Colon (tissue), 2 donors: ENCODE data around the gene CPNE2.
A peak's percentile ranks its signal among the peaks of the same experiment; 100 is the strongest.
"Not testable (repeated sequence)": the region's sequence is repeated elsewhere in the genome, so short reads cannot be mapped to it uniquely, and the experiment has no call there.

Experiments used
- FAIRE-seq: peaks from 2 replicates; lab custom pipeline; 2012; peaks lifted over from hg19 to GRCh38; lab: Jason Lieb, UNC
- donor health status: control.
- donor health status: control.

The CPNE2 gene

DNA sequence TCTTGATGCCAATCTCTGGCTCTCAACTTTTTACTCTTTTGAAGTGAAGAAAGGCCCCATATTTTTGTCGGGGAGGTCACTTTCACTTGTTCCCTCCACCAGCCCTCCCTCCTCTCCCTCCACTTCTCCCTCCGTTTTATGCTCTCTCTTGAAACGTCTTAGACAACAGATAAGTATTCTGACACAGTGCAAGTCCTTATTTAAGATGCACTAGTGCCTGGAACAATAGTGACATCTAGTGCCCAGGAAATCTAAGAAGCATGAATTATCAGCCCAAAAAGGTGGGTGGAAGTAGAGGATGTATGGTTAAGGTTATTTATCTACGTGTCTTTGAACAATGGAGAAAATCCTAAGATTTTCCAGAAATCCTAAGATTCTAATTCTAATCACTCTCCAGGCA, 75.6 kb downstream of the CPNE2 start:
- no peak for FAIRE-seq

DNA sequence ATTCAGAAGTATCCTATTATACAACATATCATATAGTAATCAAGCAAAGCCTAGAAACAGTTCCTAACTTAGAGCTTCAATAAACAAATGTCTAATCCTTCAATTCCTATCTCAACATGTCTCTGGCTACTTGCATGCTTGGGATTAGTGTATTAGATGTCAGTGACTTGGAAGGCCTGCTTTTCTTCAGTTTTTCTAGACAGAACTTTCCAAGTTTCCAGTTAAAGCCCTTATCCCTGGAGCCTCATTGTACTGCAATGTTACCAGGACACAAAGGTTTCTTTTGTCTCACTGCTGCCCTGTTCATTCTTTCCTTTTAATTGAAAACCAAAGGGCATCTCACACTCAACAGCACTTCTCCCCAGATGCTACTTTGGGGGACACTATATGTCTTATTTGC, 76.9 kb downstream of the CPNE2 start:
- FAIRE-seq: no peak

DNA sequence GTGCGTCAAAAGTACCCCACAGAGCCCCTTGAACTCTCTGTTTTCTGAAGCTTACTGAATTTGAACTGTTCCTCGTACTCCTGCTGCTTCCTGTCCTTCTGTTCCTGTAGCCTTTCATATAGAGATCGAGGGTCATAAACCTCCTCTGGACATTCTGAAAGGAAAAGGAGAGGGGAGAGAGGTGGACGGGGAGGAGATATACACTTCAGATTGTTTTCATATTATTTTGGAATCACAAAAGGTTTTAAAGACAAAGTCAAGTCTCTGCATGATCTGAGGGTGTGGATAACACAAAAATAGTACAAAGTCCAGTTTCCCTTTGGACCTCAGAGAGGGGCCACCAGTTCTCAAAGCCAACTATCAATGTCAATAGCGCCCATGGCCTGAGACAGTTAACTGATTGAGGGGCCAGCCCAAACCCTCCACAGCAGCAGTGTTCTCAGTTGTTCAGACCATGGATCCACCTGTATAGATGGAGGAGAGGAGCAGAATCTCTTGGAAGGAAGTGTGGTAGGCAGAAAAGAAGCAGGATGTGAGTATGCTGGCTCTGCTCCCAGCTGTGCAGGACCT, 80.4 kb downstream of the CPNE2 start:
- FAIRE-seq: no peak

DNA sequence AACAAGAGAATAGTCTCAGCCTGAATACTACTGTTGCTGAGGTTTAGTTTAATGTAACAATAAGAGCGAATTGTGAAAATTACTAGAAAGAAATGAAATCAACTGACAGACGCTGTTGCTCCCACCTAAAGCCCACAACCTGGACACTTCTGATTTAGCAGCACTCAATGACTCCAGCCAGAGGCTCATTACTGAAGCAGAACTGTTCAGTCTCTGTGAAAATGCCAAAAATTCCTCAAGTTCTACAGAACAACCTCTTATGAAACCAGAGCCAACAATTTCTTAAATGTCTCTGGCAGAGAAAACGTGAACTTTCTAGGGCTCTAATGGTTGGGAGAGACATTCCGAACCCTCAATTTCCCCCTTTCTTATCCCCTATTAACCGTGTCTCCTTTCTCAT, 83.5 kb downstream of the CPNE2 start:
- no peak for FAIRE-seq

DNA sequence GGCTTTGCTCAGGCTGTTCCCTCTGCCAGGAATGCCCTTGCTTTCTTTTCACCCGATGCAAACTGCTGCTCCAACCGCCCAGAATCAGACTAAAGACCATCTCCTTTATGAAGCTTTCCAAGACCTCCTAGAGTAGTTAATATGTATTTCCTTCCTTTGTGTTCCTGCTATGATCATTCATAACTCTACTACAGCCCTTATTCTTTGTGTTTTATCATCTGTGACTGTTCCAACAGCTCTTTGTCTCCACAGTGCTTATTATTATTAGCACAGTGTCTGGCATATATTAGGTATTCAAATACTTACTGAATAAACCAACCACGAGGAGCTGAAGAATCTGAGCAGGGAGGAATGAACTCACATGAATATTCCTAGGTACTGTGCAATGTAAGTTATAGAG, 85.8 kb downstream of the CPNE2 start:
- no peak for FAIRE-seq

DNA sequence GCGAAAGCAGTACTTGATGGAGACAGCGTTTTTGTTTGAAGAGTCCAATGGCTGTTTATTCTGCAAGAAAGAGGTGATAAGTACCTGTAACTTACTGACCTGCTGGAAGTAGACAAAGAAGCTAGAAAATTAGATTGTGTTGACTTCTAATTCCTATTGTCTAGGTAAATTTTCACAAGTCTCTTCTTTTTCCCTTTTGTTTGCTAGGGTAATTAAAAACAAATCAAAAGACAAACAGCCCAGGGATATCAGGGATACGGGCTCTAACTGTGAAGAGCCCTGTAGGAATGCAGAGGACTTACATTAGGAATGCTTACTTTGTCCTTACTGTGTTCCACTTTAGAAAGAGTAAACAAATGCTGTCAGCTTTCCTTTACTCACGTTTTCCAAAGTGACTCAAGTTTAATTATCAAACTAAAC, 86.4 kb downstream of the CPNE2 start:
- no peak for FAIRE-seq

DNA sequence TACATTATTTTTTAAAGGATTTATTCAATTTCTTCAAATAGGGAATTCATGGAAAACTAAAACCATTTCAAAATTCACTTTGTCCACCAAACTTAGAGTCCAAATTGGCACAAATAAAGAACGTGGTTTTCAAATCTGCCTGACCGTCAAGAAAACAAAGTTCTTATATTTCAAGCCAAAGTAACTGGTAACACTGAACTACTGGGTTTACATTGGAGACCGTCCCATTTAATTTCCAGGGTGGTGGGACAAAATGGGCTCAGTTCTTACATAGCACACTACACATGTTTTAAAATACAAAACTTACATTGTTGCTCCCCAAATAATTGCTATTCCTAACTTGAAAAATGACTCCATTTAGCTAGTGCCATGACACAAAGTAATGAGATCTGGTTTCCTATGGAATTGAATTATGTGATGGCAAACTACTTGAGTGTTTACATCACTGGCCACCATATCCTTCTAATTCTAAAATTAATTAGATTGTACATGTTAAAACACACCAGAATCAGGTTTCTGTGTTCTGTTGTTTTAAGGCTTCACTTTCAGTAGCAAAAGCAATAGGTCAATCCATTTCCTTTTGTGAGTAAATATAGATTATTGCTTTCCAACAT, 86.9 kb downstream of the CPNE2 start:
- no peak for FAIRE-seq

DNA sequence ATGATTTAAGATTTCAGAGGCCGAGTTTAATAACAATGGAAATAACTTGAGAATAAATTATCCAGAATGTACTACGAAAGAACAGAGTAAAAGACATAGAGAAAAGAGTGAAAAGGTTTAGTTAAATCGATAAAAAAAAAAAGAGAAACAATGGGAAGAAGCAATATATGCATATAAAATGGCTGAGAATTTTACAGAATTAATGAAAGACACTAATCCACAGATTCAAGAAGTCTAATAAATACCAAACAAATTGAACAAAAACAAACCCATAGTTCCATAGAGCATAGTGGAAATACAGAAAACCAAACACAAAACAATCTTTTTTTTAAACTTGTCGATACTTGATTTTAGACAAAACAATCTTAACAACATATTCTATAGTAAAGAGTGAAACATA, 91.7 kb downstream of the CPNE2 start:
- no peak for FAIRE-seq

DNA sequence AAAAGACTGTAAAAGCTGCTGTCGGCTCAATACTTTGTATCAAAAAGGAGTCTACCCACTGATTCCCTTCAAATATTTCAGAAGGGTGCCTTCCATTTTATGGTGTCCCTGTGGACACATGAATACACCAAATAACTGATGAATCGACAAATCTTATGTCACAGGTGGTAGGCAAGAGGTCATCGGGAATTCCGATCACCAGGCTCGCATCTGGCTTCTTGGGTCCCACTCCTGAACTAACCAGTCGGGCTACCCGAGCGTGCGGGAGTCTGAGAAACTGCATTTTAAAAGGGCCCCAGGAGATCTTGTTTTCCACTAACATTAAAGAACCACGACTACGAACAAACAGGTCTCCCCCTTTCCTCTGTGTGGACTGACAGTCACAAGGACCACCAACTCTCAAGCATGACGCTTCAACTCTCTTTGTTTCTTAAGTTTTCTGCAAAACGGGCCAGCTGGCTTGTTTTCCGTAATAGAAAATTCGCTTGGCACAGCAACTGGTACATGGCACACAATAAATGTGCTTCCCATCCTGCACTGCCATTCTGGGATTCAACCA, 92.6 kb downstream of the CPNE2 start:
- FAIRE-seq: no peak

DNA sequence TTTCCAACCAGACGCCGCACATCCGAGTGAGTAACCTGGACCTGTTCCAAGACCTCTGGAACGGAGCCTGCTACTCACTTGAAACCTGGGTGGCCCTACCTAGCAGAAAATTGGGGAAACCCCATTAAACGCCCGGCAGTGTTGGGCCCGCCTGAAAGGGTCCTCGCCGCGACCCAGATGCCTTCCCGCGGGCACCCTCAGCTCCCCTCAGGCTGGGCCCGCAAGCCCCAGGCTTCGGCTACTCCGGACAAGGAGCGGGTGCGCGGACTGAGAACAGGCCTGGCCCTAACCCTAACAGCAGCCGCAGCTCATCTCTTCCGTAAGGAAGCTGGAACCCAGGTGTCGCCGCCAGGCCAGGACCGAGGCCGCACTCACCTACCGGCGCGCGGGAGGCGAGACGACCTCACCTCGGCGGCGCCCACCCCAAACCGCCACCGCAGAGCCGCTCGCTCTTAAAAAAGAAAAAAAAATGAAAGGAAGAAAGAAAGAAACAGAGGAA, 93.1 kb downstream of the CPNE2 start:
- FAIRE-seq: no peak

DNA sequence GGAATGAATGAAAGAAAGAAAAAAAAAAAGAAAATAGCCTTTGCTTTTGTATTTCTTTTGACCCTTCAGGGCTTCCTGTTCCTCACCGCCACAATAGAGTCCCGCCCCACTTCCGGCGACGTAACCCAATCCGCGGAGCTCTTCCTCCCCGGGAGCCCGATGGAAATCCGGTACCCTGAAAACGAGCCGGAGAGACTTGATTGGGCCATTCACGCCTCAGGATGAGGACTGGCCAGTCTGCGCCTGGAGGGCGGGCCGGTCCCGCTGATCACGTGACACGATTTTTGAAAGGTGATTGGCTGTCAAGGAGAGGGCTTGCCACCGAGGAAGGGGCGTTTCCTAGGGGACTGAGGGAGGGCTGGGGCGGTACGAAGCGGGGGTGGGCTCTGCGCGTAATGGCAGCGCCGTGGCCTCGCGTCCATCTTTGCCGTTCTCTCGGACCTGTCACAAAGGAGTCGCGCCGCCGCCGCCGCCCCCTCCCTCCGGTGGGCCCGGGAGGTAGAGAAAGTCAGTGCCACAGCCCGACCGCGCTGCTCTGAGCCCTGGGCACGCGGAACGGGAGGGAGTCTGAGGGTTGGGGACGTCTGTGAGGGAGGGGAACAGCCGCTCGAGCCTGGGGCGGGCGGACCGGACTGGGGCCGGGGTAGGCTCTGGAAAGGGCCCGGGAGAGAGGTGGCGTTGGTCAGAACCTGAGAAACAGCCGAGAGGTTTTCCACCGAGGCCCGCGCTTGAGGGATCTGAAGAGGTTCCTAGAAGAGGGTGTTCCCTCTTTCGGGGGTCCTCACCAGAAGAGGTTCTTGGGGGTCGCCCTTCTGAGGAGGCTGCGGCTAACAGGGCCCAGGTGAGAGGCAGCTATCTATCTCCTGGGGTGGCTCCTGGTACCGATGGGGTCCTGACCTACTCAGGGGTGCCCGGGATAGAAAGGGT, 93.8 kb downstream of the CPNE2 start, which contains the start of the genes PSME3IP1 and RSPRY1:
Gene PSME3IP1, minus strand, starts transcription at position 95 of the 927 bp plus-strand sequence. CDS start 12,185 bp downstream, outside the sequence.
Gene RSPRY1, plus strand, starts transcription at position 385 of the 927 bp plus-strand sequence. CDS start 18,330 bp downstream, outside the sequence.
- FAIRE-seq: peak; percentile 72

DNA sequence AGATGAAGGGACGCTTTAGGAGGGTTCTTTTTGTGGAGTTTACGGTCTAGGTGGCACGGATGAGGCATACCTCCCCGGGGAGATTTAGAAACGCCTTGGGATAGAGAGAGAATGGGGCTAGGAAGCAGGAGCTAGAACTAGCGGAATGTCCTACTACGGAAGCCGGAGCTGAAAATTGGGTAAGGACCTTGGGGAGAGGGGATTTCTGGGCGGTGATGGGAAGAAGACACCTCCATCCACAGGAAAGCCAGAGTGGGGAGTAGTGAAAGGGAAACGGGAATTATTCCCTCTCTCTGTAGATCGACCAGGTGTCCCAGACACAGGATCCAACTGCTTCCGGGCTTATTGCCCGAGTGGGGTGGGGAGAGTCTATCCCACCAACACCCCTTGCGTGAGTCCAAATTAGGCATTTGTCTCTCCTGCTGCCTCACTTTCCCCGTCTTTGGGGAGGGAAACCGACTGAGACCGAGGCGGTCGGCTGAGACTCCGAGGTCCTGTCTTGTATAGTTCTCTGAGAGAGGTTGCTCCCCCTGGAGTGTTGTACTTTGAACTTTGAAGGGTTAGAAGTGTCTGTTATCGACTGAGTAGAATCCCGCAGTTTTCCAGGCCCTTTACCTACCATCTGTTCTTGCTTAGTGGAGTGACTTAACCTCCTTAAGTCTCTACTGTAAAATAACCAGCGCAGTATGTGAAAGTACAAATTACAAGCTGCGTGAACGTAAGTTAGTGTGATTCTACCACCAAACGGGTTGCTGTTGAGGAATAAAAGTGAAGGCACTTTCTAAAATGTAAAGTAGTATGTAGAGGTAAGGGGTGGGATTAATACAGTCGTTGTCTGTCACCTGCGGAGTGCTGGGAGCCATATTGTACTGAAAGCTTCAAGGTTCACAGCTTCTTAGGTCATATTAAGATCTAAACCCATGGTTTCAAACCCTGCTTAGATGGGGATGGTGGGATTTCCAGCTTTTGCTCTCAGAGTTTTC, 94.8 kb downstream of the CPNE2 start:
- FAIRE-seq: no peak

DNA sequence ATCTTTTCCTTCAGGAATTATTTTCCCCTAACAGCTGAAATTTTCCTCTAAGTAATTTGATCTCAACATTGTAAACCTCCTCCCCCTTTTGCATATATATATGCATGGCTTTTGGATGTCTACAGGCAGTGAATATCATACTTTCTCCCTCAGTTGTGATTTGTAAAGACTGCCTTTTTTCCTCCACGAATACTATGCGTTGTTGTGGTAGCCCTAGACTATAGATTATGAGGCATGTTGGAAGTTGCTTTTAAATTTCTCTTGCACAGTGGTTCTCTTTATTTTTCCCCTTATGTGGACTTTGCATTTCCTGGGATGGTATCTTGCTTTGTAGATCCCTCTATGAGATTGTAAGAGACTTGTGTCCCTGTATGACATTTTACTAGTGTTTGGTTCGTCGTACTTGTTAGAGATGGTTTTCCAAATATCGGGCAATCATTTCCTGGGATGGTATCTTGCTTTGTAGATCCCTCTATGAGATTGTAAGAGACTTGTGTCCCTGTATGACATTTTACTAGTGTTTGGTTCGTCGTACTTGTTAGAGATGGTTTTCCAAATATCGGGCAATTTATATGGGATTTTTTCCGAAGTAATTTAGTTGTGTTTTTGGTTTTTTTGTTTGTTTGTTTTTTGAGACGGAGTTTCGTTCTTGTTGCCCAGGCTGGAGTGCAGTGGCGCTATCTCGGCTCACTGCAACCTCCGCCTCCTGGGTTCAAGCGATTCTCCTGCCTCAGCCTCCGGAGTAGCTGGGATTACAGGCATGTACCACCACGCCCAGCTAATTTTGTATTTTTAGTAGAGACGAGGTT, 95.7 kb downstream of the CPNE2 start:
- not testable (repeated sequence) for FAIRE-seq

DNA sequence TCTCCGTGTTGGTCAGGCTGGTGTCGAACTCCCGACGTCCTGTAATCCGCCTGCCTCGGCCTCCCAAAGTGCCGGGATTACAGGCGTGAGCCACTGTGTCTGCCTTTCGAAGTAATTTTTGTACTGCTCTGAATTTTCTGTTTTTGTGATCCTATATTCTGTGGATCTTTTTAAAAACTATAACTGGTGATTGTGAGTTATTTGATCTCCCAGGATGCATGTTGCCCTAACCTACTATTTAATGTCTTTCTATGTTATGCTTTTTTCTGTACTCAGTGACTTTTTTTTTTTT, 96.3 kb downstream of the CPNE2 start:
- FAIRE-seq: no peak

DNA sequence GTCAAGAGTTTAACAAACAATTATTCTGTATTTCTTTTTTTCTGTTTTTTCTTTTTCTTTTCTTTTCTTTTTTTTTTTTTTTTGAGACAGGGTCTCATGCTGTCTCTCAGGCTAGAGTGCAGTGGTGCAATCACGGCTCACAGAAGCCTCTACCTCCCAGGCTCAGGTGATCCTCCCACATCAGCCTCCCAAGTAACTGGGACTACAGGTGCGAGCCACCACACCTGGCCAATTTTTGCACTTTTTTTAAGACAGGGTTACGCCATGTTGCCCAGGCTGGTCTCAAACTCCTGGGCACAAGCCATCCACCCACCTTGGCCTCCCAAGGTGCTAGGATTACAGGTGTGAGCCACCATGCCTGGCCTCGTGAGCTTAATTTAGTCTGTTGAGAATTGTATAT, 97.1 kb downstream of the CPNE2 start:
- FAIRE-seq: not testable (repeated sequence)

DNA sequence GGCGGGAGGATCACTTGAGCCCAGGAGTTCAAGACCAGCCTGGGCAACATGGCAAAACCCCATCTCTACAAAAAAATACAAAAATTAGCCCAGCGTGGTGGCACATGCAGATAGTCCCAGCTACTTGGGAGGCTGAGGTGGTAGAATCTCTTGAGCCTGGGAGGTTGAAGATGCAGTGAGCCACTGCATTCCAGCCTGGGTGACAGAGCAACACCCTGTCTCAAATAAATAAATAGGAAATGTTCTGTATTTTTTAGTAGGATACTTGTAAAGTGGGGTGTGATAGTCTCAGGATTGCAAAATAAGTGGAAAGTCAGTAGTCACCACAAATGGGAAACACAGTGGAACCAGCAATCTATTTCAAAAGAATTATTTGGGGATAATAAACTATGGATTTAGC, 97.8 kb downstream of the CPNE2 start:
- no peak for FAIRE-seq

DNA sequence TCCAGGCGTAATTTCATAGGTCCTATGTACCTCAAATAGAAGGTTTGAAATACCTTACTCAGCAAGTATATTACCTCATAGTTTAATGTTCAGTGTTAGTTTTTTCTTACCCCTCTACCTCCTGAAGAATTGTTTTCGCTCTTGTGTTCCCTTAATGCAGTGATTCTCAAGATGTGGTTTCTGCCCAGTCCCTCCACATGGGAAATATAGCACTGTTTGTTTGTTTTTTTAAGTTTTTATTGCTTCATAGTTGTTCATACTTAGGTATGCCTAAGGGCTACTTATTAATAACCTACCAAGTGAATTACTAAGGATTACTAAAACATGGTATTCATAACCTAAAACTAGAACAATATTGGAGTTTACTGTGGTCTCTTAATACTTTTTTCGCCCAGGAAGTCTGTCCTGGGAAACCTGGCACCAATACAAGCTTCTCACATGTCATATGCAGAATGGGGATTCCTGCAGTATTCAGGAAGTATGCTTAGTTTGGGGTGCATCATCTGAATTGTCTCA, 98.7 kb downstream of the CPNE2 start:
- no peak for FAIRE-seq

DNA sequence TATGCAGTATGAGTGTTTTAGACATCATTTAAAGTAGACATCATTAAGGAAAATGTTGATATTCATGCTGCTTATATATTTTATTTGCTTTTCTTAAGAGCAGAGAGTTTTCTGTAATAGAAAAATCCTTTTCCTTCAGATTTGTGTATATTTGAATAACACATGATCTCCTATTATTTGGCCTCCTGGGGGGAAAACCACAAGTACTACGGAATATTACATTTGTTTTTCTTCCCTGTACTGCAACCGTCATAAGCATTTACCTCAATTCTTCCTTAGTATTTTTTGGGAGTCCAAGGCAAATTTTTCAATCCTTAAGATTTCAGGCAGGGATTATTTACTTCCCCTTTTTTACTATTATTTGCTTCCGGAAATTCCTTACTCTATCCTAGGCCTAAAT, 99.8 kb downstream of the CPNE2 start:
- FAIRE-seq: no peak

DNA sequence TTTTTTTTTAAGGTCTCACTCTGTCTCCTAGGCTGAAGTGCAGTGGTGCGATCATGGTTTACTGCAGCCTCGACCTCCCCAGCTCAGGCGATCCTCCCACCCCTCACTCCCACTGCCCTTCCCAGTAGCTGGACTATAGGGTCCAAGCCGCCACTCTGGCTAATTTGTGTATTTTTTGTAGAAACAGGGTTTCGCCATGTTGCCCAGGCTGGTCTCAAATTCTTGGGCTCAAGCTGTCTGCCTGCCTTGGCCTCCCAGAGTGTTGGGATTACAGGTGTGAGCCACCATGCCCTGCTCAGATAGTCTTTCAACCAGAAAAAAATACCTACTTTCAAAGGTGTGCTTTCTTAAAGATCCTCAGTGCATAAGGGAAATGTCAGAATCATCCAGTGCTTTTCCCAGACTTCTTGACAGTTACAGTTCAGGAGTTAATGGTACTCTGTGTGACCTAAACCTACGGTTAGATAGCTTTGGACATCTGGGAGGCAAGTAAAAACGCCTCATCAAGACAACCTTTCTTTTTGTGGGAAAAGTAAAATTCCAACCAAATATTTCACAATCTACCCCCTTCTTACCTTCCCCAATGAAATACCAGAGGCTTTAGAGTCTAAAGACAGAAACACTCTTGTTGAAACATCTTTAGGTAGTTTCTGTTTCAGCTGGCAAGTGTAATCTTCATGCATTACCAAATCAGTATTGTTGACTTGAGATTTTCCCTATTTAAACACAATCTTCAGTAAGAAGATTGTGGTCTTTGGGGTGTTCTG, 100.5 kb downstream of the CPNE2 start:
- no peak for FAIRE-seq

DNA sequence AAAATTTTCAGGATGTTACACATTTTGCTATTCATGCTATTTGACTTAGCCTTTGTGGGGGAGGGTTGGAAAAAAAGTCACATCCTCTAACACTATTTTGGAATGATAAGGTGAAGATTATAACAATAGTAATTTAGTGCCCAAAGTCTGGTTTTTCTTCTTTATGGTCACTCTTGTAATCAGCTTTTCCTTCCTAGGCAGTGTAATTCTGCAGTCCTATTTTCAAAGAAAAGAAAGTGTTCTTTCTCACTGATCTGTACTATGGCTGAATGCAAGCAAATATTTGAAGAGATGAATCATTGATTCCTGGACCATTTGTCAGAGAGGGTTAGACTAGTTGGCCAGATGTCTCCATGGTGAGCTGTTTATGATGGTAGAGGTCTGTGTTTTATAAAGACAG, 102.1 kb downstream of the CPNE2 start:
- FAIRE-seq: no peak
